A549 (cell line): Measurements from ENCODE around the gene MYO1E. TPM values are rescaled to one million over a fixed set of nuclear protein-coding genes. Genes with fewer than 3 reads are reported as not detected.

Source experiments
- ATAC-seq, 2 experiments: fragments of 200-7000 bp in 1 of 2; fragments of >200 bp in 1 of 2; cut with Nextera tagmentation in 1 of 2; cut with Tn5 transposase in 1 of 2; 3 replicates each; pipeline versions ENCODE4 v1.8.0 to v1.9.1; 2018 to 2020; ENCODE audit warnings: mild to moderate bottlenecking in 1 of 2, moderate library complexity in 1 of 2
- CTCF ChIA-PET: fragments of 300-600 bp; sonication (Branson Sonifier 250); formaldehyde crosslinking; extraction: SDS; loops from one replicate; lab custom pipeline; 2021; ENCODE audit warnings: antibody characterized with exemption, inconsistent platforms; lab: Yijun Ruan, JAX
- POLR2A ChIA-PET: fragments of 350-600 bp; formaldehyde crosslinking; extraction: SDS; loops from one replicate; lab custom pipeline; 2021; ENCODE audit warnings: antibody characterized with exemption, inconsistent platforms; lab: Yijun Ruan, JAX
- DNase-seq, 2 experiments: peaks; one replicate each; pipeline versions ENCODE4 v3.0.0 to v3.0.0-alpha.2; 2011 to 2016; ENCODE audit warnings: low read depth in 1 of 2, low spot score in 1 of 2
- FAIRE-seq: peaks from 2 replicates; lab custom pipeline; 2011; peaks lifted over from hg19 to GRCh38; lab: Jason Lieb, UNC
- H3K27ac ChIP-seq, 2 experiments: fragments of >200 bp; sonication (Bioruptor Twin); formaldehyde crosslinking; 3 replicates each; pipeline ENCODE4 v1.5.1; 2016 to 2017
- H3K4me1 ChIP-seq: fragments of >200 bp; sonication (Bioruptor Twin); formaldehyde crosslinking; 3 replicates; pipeline ENCODE4 v1.6.1; 2016
- H3K4me2 ChIP-seq: fragments of >200 bp; sonication (Bioruptor Twin); formaldehyde crosslinking; 3 replicates; pipeline ENCODE4 v1.6.1; 2016
- H3K4me3 ChIP-seq: fragments of >200 bp; sonication (Bioruptor Twin); formaldehyde crosslinking; 3 replicates; pipeline ENCODE4 v1.5.1; 2016
- H3K9me3 ChIP-seq: fragments of >200 bp; sonication (Bioruptor Twin); formaldehyde crosslinking; 3 replicates; pipeline ENCODE4 v1.6.1; 2016
- BCL3 ChIP-seq: fragments of >200 bp; sonication (Bioruptor Twin); formaldehyde crosslinking; IDR thresholded peaks from 3 replicates; pipeline ENCODE4 v1.6.1; 2016
- BHLHE40 ChIP-seq: IDR thresholded peaks from 2 replicates; pipeline ENCODE4 v1.6.1; 2012; ENCODE audit warnings: low read depth, low read length, inconsistent platforms
- CBX2 ChIP-seq: fragments of 200-600 bp; sonication (generic); IDR thresholded peaks from 2 replicates; pipeline ENCODE4 v1.6.1; 2016; ENCODE audit warnings: low read depth, mild to moderate bottlenecking, borderline replicate concordance
- CEBPB ChIP-seq, 2 experiments: fragments of >200 bp in 1 of 2; sonication (Bioruptor Twin) in 1 of 2; formaldehyde crosslinking in 1 of 2; IDR thresholded peaks; 2 replicates each; pipeline ENCODE4 v1.6.1; 2012 to 2016
- CHD2 ChIP-seq: fragments of 150-350 bp; IDR thresholded peaks from 2 replicates; pipeline ENCODE4 v1.6.1; 2014; ENCODE audit warnings: low read length; ENCODE audit not compliant: partially characterized antibody
- CHD4 ChIP-seq: fragments of 200-600 bp; sonication (generic); IDR thresholded peaks from 2 replicates; pipeline ENCODE4 v1.6.1; 2016; ENCODE audit warnings: antibody characterized with exemption, mild to moderate bottlenecking, borderline replicate concordance
- EHMT2 ChIP-seq: fragments of 200-600 bp; sonication (generic); IDR thresholded peaks from 2 replicates; pipeline ENCODE4 v1.6.1; 2016; ENCODE audit warnings: antibody characterized with exemption, low read depth, mild to moderate bottlenecking, moderate library complexity
- EP300 ChIP-seq, 2 experiments: fragments of >200 bp; sonication (Bioruptor Twin); formaldehyde crosslinking; IDR thresholded peaks; 2 replicates in 1 of 2; 3 replicates in 1 of 2; pipeline ENCODE4 v1.6.1; 2016 to 2017
- FOSL2 ChIP-seq, 2 experiments: fragments of 450-650 bp in 1 of 2; fragments of >200 bp in 1 of 2; sonication (Bioruptor Twin) in 1 of 2; formaldehyde crosslinking; IDR thresholded peaks; 2 replicates each; pipeline versions ENCODE4 v1.5.0 to v1.6.1; 2016 to 2020; ENCODE audit warnings: mild to moderate bottlenecking in 1 of 2, moderate library complexity in 1 of 2
- FOXS1 ChIP-seq: fragments of 250-450 bp; sonication (Bioruptor Pico); IDR thresholded peaks from 2 replicates; pipeline ENCODE4 v1.5.0; 2020; ENCODE audit warnings: mild to moderate bottlenecking, moderate library complexity
- GATA3 ChIP-seq: IDR thresholded peaks from 2 replicates; pipeline ENCODE4 v1.6.1; 2012; ENCODE audit warnings: borderline replicate concordance
- HES2 ChIP-seq: fragments of >200 bp; sonication (Bioruptor Twin); formaldehyde crosslinking; IDR thresholded peaks from 2 replicates; pipeline ENCODE4 v1.6.1; 2016
- HOXA7 ChIP-seq: fragments of 250-450 bp; sonication (Bioruptor Pico); IDR thresholded peaks from 2 replicates; pipeline ENCODE4 v1.5.0; 2020; ENCODE audit warnings: mild to moderate bottlenecking, moderate library complexity
- HOXB13 ChIP-seq: fragments of 250-450 bp; sonication (Bioruptor Pico); IDR thresholded peaks from 2 replicates; pipeline ENCODE4 v1.5.0; 2020; ENCODE audit warnings: low read depth, mild to moderate bottlenecking, moderate library complexity
- JUNB ChIP-seq: fragments of >200 bp; sonication (Bioruptor Twin); formaldehyde crosslinking; IDR thresholded peaks from 2 replicates; pipeline ENCODE4 v1.6.1; 2016
- KDM1A ChIP-seq: fragments of 200-600 bp; sonication (generic); IDR thresholded peaks from 2 replicates; pipeline ENCODE4 v1.6.1; 2016; ENCODE audit warnings: low read depth, mild to moderate bottlenecking
- MYC ChIP-seq: IDR thresholded peaks from 2 replicates; pipeline ENCODE4 v1.6.1; 2012; ENCODE audit warnings: mild to moderate bottlenecking, inconsistent platforms, low read length, improper control_type of control experiment, borderline replicate concordance
- NPAS2 ChIP-seq: fragments of 250-450 bp; sonication (Bioruptor Pico); IDR thresholded peaks from 2 replicates; pipeline ENCODE4 v1.8.0; 2022; ENCODE audit warnings: mild to moderate bottlenecking, moderate library complexity, borderline replicate concordance
- PHF8 ChIP-seq: fragments of 200-600 bp; sonication (generic); IDR thresholded peaks from 2 replicates; pipeline ENCODE4 v1.6.1; 2016; ENCODE audit warnings: low read depth, mild to moderate bottlenecking, antibody characterized with exemption, moderate library complexity, borderline replicate concordance
- POLR2A ChIP-seq: IDR thresholded peaks from 2 replicates; pipeline ENCODE4 v1.6.1; 2012; ENCODE audit warnings: mild to moderate bottlenecking, low read length
- POLR2AphosphoS2 ChIP-seq: conservative IDR thresholded peaks from 2 replicates; pipeline ENCODE4 v1.6.1; 2012; ENCODE audit warnings: low read length, improper control_type of control experiment, inconsistent platforms
- RAD21 ChIP-seq, 2 experiments: fragments of >200 bp in 1 of 2; sonication (Bioruptor Twin) in 1 of 2; formaldehyde crosslinking in 1 of 2; IDR thresholded peaks in 1 of 2; conservative IDR thresholded peaks in 1 of 2; 2 replicates in 1 of 2; 3 replicates in 1 of 2; pipeline ENCODE4 v1.6.1; 2012 to 2018; ENCODE audit warnings: inconsistent platforms in 1 of 2
- RCOR1 ChIP-seq: fragments of 150-350 bp; IDR thresholded peaks from 2 replicates; pipeline ENCODE4 v1.6.1; 2014; ENCODE audit warnings: antibody characterized with exemption, low read length, low read depth
- RFX5 ChIP-seq: fragments of 450-650 bp; IDR thresholded peaks from 2 replicates; pipeline ENCODE4 v1.7.1; 2014; ENCODE audit warnings: antibody characterized with exemption, mild to moderate bottlenecking, moderate library complexity
- RNF2 ChIP-seq: fragments of 200-600 bp; sonication (generic); IDR thresholded peaks from 2 replicates; pipeline ENCODE4 v1.6.1; 2016; ENCODE audit warnings: low read depth, mild to moderate bottlenecking, antibody characterized with exemption, moderate library complexity, borderline replicate concordance
- SREBF2 ChIP-seq: fragments of 450-650 bp; IDR thresholded peaks from 2 replicates; pipeline ENCODE4 v1.6.1; 2014; ENCODE audit warnings: mild to moderate bottlenecking, moderate library complexity
- TFCP2L1 ChIP-seq: fragments of 250-450 bp; sonication (Bioruptor Pico); IDR thresholded peaks from 2 replicates; pipeline ENCODE4 v1.5.0; 2021; ENCODE audit warnings: mild to moderate bottlenecking
- TP53 ChIP-seq: fragments of 250-450 bp; sonication (Bioruptor Pico); IDR thresholded peaks from 2 replicates; pipeline ENCODE4 v1.5.0; 2021; ENCODE audit warnings: mild to moderate bottlenecking, moderate library complexity
- USF2 ChIP-seq: fragments of 450-650 bp; IDR thresholded peaks from 2 replicates; pipeline ENCODE4 v1.6.1; 2014; ENCODE audit warnings: antibody characterized with exemption
- ZC3H11A ChIP-seq: fragments of 450-650 bp; IDR thresholded peaks from 2 replicates; pipeline ENCODE4 v1.6.1; 2014; ENCODE audit warnings: antibody characterized with exemption, mild to moderate bottlenecking
- ZFP36 ChIP-seq: fragments of 450-650 bp; IDR thresholded peaks from 2 replicates; pipeline ENCODE4 v1.6.1; 2014; ENCODE audit warnings: borderline replicate concordance; ENCODE audit not compliant: partially characterized antibody
- ZNF302 ChIP-seq: fragments of 250-450 bp; sonication (Bioruptor Pico); IDR thresholded peaks from 2 replicates; pipeline ENCODE4 v1.9.0; 2021; ENCODE audit warnings: inconsistent platforms, mild to moderate bottlenecking, moderate library complexity
- WGBS: methylation state at CpG from one replicate; pipeline ENCODE4 v1.1.6; 2017; ENCODE audit errors: missing lambda C conversion rate; 5-methylcytosine and 5-hydroxymethylcytosine counted together
- polyA plus RNA-seq, 4 experiments: library from polyadenylated mRNA; depleted of rRNA in 3 of 4; stranded (reverse); fragments of >200 nt; fragmentation: RNase III in 1 of 4; extraction: RNeasy Plus Mini Kit Qiagen cat#74134 plus additional on column Dnase treatment in 1 of 4; gene quantifications; 2 replicates in 3 of 4; 3 replicates in 1 of 4; pipeline ENCODE4 v1.2.3, GENCODE V29; 2011 to 2017

Gene MYO1E
- polyA plus RNA-seq, 2 of the 4 experiments (the other 2 are of a cell fraction) = 202 to 497 TPM

GRCh38 chr15:59124261-59124660, 248.4 kb downstream of the MYO1E start:
- CTCF ChIA-PET = interaction anchor here (0.8 to 1.3 kb wide), 4 partner anchors 28 to 405 kb away, joined by 3 read pairs; no protein-coding TSS in a partner anchor

GRCh38 chr15:59120937-59121336, 251.7 kb downstream of the MYO1E start:
- ATAC-seq (no peak), FAIRE-seq (peak; percentile 32), DNase-seq (no peak)
- Histone ChIP-seq H3K27ac (no peak overlapping the region), H3K4me2 (no peak overlapping the region), H3K9me3 (no peaks in the 10 kb centered on the region), H3K4me3 (no peak overlapping the region), H3K4me1 (no peaks in the 10 kb centered on the region)
- POLR2A ChIA-PET = no interaction called here
- 91% methylated on average over 5 of the region's 5 CpGs for WGBS
- TF ChIP-seq ZNF302 (CRISPR knock-in tag) = no peak
- TF ChIP-seq POLR2AphosphoS2 = peak; percentile 83; the same call in 1 of the 2 replicates
- CTCF ChIA-PET = interaction anchor here (0.6 to 1.8 kb wide), 2 partner anchors 17 to 373 kb away, joined by 3 to 4 read pairs; no protein-coding TSS in a partner anchor

More at GRCh38 chr15:59124261-59124660, 248.4 kb downstream of the MYO1E start:
- Histone ChIP-seq H3K27ac (no peak overlapping the region), H3K9me3 (peaks cover 28% of the 10 kb centered on the region), H3K4me3 (no peak overlapping the region), H3K4me2 (no peak overlapping the region), H3K4me1 (no peaks in the 10 kb centered on the region)
- ATAC-seq (peak in 1 of 2 experiments; percentile 45; a peak in 3 of 6 replicates), FAIRE-seq (no peak), DNase-seq (no peak)
- WGBS = 94% methylated on average over 2 of the region's 2 CpGs
- POLR2A ChIA-PET = no interaction called here
- TF ChIP-seq ZNF302 (CRISPR knock-in tag) (no peak), USF2 (no peak), HOXA7 (CRISPR knock-in tag) (no peak), POLR2A (no peak), CEBPB (IDR thresholded peaks at IDR 0.05) (no peak), BHLHE40 (no peak), HES2 (no peak), RNF2 (no peak), SREBF2 (no peak), ZC3H11A (no peak), JUNB (no peak), PHF8 (no peak), GATA3 (no peak), TFCP2L1 (CRISPR knock-in tag) (no peak), RAD21 (conservative IDR thresholded peaks at IDR 0.05 in 1 of 2, IDR thresholded peaks at IDR 0.05 in 1 of 2) (no peak), HOXB13 (CRISPR knock-in tag) (no peak), EHMT2 (no peak)

- CTCF ChIA-PET = interaction anchor here (1.1 kb wide), 1 partner anchor 892 kb away, joined by 4 read pairs; no protein-coding TSS in a partner anchor
Observed at GRCh38 chr15:59119625-59120024, 253.0 kb downstream of the MYO1E start.

GRCh38 chr15:59116771-59117170, 255.9 kb downstream of the MYO1E start:
- 91% methylated on average over 6 of the region's 6 CpGs for WGBS
- ATAC-seq (no peak), FAIRE-seq (peak; percentile 46), DNase-seq (no peak)
- no peaks in the 10 kb centered on the region for H3K4me1 ChIP-seq
- POLR2A ChIA-PET = no interaction called here
- no peak overlapping the region for H3K4me2 ChIP-seq
- CTCF ChIA-PET = interaction anchor here (1.1 to 2.2 kb wide), 7 partner anchors 10 to 412 kb away, joined by 3 to 8 read pairs (median 4); no protein-coding TSS in a partner anchor
- no peak overlapping the region for H3K4me3 ChIP-seq
- no peaks in the 10 kb centered on the region for H3K9me3 ChIP-seq
- no peak overlapping the region for H3K27ac ChIP-seq
- TF ChIP-seq BCL3 (no peak), CEBPB (IDR thresholded peaks at IDR 0.05) (no peak), CBX2 (no peak), FOSL2 (IDR thresholded peaks at IDR 0.05) (no peak), FOSL2 (CRISPR knock-in tag; IDR thresholded peaks at IDR 0.05) (no peak), FOXS1 (CRISPR knock-in tag) (no peak), POLR2AphosphoS2 (no peak), RNF2 (no peak), MYC (no peak), ZFP36 (no peak), EP300 (IDR thresholded peaks at IDR 0.05) (no peak), NPAS2 (CRISPR knock-in tag) (no peak), BHLHE40 (no peak)

More at GRCh38 chr15:59119625-59120024, 253.0 kb downstream of the MYO1E start:
- no peaks in the 10 kb centered on the region for H3K9me3 ChIP-seq
- no peak overlapping the region for H3K4me3 ChIP-seq
- TF ChIP-seq CHD2 (no peak), RFX5 (no peak), RCOR1 (no peak), ZFP36 (no peak), PHF8 (no peak), KDM1A (no peak), TP53 (CRISPR knock-in tag) (no peak), CHD4 (no peak)
- POLR2A ChIA-PET = no interaction called here
- no peak overlapping the region for H3K27ac ChIP-seq
- H3K4me1 ChIP-seq = no peaks in the 10 kb centered on the region
- FAIRE-seq (no peak), ATAC-seq (no peak), DNase-seq (no peak)
- WGBS = 95% methylated on average over 5 of the region's 5 CpGs
- H3K4me2 ChIP-seq = no peak overlapping the region
